ENCODE data around the gene SYNGR4. TPM values are rescaled to one million over a fixed set of nuclear protein-coding genes. Genes with fewer than 3 reads are reported as not detected.

Gene SYNGR4
- total RNA-seq, 1 experiment from 2014 or later: not detected

DNA sequence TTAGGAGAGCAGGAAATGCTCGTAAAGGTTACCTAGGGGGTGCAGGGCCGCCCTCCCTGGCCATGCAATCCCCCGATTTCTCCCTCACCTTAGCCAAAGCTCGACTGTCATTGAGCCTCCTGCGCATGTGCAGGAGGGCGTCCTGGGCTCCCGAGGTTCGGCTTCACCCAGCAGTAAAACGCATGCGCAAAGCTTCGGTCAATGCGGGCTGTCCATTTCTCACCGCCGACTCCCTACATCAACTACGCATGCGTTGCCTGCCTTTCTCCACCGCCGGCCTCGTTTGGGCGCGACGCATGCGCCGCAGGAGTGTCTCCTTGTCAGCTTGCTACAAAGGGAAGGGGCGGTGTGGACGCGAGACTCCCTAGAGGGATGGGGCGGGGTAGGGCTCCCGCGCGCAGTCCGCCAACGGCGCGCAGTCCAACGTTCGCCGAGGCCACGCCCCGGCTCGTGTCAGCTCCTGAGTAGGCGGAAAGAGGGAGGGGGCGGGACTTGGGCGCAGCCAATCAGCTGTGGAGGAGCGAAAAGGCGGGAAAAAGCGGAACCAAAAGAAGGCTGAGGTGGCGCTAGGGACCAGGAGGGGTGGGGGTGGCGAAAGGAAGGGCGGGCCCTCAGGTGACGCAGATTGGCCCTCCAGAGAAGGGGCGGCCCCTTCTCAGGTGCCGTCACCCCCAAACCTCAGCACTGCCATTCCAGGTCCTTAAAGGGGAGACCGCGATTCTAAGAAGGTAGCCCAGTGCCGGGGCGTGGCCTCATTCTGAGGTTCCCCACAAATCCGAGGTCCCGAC, at the start of gene SYNGR4, which contains the start of gene TMEM143 (continued):
- TF ChIP-seq, protein P1, sequence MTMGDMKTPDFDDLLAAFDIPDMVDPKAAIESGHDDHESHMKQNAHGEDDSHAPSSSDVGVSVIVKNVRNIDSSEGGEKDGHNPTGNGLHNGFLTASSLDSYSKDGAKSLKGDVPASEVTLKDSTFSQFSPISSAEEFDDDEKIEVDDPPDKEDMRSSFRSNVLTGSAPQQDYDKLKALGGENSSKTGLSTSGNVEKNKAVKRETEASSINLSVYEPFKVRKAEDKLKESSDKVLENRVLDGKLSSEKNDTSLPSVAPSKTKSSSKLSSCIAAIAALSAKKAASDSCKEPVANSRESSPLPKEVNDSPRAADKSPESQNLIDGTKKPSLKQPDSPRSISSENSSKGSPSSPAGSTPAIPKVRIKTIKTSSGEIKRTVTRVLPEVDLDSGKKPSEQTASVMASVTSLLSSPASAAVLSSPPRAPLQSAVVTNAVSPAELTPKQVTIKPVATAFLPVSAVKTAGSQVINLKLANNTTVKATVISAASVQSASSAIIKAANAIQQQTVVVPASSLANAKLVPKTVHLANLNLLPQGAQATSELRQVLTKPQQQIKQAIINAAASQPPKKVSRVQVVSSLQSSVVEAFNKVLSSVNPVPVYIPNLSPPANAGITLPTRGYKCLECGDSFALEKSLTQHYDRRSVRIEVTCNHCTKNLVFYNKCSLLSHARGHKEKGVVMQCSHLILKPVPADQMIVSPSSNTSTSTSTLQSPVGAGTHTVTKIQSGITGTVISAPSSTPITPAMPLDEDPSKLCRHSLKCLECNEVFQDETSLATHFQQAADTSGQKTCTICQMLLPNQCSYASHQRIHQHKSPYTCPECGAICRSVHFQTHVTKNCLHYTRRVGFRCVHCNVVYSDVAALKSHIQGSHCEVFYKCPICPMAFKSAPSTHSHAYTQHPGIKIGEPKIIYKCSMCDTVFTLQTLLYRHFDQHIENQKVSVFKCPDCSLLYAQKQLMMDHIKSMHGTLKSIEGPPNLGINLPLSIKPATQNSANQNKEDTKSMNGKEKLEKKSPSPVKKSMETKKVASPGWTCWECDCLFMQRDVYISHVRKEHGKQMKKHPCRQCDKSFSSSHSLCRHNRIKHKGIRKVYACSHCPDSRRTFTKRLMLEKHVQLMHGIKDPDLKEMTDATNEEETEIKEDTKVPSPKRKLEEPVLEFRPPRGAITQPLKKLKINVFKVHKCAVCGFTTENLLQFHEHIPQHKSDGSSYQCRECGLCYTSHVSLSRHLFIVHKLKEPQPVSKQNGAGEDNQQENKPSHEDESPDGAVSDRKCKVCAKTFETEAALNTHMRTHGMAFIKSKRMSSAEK (CRISPR knock-in tag; IDR thresholded peaks at IDR 0.05; ENCODE audit: borderline replicate concordance): no peak
- TF ChIP-seq, protein P2, sequence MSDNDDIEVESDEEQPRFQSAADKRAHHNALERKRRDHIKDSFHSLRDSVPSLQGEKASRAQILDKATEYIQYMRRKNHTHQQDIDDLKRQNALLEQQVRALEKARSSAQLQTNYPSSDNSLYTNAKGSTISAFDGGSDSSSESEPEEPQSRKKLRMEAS (CRISPR knock-in tag; IDR thresholded peaks at IDR 0.05): peak; percentile 90; the same call in 1 of the 2 replicates
- TF ChIP-seq NR1H2 (CRISPR knock-in tag; IDR thresholded peaks at IDR 0.05): no peak
- TF ChIP-seq ZNF317 (CRISPR knock-in tag; IDR thresholded peaks at IDR 0.05; ENCODE audit: borderline replicate concordance, low read depth): no peak
- TF ChIP-seq ZNF232 (CRISPR knock-in tag; IDR thresholded peaks at IDR 0.05): peak; percentile 53; the same call in 1 of the 2 replicates
- TF ChIP-seq, protein P3, sequence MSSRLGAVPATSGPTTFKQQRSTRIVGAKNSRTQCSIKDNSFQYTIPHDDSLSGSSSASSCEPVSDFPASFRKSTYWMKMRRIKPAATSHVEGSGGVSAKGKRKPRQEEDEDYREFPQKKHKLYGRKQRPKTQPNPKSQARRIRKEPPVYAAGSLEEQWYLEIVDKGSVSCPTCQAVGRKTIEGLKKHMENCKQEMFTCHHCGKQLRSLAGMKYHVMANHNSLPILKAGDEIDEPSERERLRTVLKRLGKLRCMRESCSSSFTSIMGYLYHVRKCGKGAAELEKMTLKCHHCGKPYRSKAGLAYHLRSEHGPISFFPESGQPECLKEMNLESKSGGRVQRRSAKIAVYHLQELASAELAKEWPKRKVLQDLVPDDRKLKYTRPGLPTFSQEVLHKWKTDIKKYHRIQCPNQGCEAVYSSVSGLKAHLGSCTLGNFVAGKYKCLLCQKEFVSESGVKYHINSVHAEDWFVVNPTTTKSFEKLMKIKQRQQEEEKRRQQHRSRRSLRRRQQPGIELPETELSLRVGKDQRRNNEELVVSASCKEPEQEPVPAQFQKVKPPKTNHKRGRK (CRISPR knock-in tag; IDR thresholded peaks at IDR 0.05; ENCODE audit: borderline replicate concordance): no peak
- TF ChIP-seq, protein P4, sequence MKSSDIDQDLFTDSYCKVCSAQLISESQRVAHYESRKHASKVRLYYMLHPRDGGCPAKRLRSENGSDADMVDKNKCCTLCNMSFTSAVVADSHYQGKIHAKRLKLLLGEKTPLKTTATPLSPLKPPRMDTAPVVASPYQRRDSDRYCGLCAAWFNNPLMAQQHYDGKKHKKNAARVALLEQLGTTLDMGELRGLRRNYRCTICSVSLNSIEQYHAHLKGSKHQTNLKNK (CRISPR knock-in tag; IDR thresholded peaks at IDR 0.05): no peak
- TF ChIP-seq, protein P5, sequence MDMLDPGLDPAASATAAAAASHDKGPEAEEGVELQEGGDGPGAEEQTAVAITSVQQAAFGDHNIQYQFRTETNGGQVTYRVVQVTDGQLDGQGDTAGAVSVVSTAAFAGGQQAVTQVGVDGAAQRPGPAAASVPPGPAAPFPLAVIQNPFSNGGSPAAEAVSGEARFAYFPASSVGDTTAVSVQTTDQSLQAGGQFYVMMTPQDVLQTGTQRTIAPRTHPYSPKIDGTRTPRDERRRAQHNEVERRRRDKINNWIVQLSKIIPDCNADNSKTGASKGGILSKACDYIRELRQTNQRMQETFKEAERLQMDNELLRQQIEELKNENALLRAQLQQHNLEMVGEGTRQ (CRISPR knock-in tag; IDR thresholded peaks at IDR 0.05): peak; percentile 28; the same call in 1 of the 2 replicates
- TF ChIP-seq, protein P6, sequence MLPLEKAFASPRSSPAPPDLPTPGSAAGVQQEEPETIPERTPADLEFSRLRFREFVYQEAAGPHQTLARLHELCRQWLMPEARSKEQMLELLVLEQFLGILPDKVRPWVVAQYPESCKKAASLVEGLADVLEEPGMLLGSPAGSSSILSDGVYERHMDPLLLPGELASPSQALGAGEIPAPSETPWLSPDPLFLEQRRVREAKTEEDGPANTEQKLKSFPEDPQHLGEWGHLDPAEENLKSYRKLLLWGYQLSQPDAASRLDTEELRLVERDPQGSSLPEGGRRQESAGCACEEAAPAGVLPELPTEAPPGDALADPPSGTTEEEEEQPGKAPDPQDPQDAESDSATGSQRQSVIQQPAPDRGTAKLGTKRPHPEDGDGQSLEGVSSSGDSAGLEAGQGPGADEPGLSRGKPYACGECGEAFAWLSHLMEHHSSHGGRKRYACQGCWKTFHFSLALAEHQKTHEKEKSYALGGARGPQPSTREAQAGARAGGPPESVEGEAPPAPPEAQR (CRISPR knock-in tag; IDR thresholded peaks at IDR 0.05): no peak
- TF ChIP-seq CREB1 (CRISPR knock-in tag; IDR thresholded peaks at IDR 0.05): no peak
- no peak for TF ChIP-seq ATF1 (CRISPR knock-in tag; IDR thresholded peaks at IDR 0.05)
- TF ChIP-seq, protein P7, sequence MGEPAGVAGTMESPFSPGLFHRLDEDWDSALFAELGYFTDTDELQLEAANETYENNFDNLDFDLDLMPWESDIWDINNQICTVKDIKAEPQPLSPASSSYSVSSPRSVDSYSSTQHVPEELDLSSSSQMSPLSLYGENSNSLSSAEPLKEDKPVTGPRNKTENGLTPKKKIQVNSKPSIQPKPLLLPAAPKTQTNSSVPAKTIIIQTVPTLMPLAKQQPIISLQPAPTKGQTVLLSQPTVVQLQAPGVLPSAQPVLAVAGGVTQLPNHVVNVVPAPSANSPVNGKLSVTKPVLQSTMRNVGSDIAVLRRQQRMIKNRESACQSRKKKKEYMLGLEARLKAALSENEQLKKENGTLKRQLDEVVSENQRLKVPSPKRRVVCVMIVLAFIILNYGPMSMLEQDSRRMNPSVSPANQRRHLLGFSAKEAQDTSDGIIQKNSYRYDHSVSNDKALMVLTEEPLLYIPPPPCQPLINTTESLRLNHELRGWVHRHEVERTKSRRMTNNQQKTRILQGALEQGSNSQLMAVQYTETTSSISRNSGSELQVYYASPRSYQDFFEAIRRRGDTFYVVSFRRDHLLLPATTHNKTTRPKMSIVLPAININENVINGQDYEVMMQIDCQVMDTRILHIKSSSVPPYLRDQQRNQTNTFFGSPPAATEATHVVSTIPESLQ (CRISPR knock-in tag; IDR thresholded peaks at IDR 0.05): no peak
- TF ChIP-seq, protein P8, sequence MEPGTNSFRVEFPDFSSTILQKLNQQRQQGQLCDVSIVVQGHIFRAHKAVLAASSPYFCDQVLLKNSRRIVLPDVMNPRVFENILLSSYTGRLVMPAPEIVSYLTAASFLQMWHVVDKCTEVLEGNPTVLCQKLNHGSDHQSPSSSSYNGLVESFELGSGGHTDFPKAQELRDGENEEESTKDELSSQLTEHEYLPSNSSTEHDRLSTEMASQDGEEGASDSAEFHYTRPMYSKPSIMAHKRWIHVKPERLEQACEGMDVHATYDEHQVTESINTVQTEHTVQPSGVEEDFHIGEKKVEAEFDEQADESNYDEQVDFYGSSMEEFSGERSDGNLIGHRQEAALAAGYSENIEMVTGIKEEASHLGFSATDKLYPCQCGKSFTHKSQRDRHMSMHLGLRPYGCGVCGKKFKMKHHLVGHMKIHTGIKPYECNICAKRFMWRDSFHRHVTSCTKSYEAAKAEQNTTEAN (CRISPR knock-in tag; IDR thresholded peaks at IDR 0.05): no peak
- TF ChIP-seq, protein P9, sequence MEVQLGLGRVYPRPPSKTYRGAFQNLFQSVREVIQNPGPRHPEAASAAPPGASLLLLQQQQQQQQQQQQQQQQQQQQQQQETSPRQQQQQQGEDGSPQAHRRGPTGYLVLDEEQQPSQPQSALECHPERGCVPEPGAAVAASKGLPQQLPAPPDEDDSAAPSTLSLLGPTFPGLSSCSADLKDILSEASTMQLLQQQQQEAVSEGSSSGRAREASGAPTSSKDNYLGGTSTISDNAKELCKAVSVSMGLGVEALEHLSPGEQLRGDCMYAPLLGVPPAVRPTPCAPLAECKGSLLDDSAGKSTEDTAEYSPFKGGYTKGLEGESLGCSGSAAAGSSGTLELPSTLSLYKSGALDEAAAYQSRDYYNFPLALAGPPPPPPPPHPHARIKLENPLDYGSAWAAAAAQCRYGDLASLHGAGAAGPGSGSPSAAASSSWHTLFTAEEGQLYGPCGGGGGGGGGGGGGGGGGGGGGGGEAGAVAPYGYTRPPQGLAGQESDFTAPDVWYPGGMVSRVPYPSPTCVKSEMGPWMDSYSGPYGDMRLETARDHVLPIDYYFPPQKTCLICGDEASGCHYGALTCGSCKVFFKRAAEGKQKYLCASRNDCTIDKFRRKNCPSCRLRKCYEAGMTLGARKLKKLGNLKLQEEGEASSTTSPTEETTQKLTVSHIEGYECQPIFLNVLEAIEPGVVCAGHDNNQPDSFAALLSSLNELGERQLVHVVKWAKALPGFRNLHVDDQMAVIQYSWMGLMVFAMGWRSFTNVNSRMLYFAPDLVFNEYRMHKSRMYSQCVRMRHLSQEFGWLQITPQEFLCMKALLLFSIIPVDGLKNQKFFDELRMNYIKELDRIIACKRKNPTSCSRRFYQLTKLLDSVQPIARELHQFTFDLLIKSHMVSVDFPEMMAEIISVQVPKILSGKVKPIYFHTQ (CRISPR knock-in tag; IDR thresholded peaks at IDR 0.05): no peak
- no peak for TF ChIP-seq TEAD4 (CRISPR knock-in tag; IDR thresholded peaks at IDR 0.05)
- no peak for TF ChIP-seq ZNF671 (CRISPR knock-in tag; IDR thresholded peaks at IDR 0.05)
- 0 out of 2 replicates have a peak, but pooled peaks have one; percentile 32 for TF ChIP-seq GABPB1 (CRISPR knock-in tag; IDR thresholded peaks at IDR 0.05)
- TF ChIP-seq TP53 (CRISPR knock-in tag; IDR thresholded peaks at IDR 0.05): 0 out of 2 replicates have a peak, but pooled peaks have one; percentile 46
- no peak for TF ChIP-seq PRRX2 (CRISPR knock-in tag; IDR thresholded peaks at IDR 0.05)
- TF ChIP-seq, protein P10, sequence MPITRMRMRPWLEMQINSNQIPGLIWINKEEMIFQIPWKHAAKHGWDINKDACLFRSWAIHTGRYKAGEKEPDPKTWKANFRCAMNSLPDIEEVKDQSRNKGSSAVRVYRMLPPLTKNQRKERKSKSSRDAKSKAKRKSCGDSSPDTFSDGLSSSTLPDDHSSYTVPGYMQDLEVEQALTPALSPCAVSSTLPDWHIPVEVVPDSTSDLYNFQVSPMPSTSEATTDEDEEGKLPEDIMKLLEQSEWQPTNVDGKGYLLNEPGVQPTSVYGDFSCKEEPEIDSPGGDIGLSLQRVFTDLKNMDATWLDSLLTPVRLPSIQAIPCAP (CRISPR knock-in tag; IDR thresholded peaks at IDR 0.05): no peak

Measured in WTC11 (cell line).